ENCODE data around the gene SLC6A15. TPM values are rescaled to one million over a fixed set of nuclear protein-coding genes. Genes with fewer than 3 reads are reported as not detected.

The SLC6A15 gene
- total RNA-seq, 1 experiment from 2014 or later, result 90.1 TPM

DNA sequence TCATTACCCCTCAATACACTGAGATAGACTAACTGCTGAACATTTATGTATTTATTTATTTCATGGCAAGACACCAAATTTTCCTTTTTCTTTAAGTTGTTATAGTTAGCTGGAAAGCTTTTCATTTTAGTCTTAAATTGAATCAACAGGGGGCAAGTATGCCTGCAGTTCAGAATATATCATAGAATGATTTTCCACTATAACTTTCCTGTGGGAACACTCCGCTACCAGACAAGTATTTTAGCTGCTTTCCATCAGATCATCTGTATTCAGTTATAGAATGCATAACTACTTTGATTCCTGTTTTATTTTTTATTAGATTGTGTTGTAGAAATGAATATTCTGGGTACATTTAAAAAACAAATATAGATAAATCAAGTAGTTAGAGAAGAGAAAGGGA, 102.0 kb downstream of the SLC6A15 start:
- no peak for DNase-seq (ENCODE audit: extremely low read depth, low read depth)

Small RNA genes lying within 50 kb of the gene (small RNA-seq; reads per million reads assigned to genes)
- 0 reads per million in 2 experiments for gene AC128657.1

Other genes starting within 250 kb of the SLC6A15 start
- gene TSPAN19, start 123.5 kb upstream of the SLC6A15 start, total RNA-seq (2014; rRNA removed; shearing (Covaris generic)), result 0.10 TPM in 1 of 2 replicates, not detected in the other
- 0.72 and 2.5 TPM in 2 replicates for gene LRRIQ1, start 123.6 kb upstream of the SLC6A15 start, total RNA-seq (2014; rRNA removed; shearing (Covaris generic))

Measured in NCI-H460 (cell line).